GM23338 (cell line): ENCODE measurements around the gene CMSS1. TPM values are rescaled to one million over a fixed set of nuclear protein-coding genes. Genes with fewer than 3 reads are reported as not detected.

Experiments used
- ATAC-seq: fragments of 200-7000 bp; cut with Tn5 transposase; 3 replicates; pipeline ENCODE4 v1.9.1; 2020
- DNase-seq: peaks from one replicate; pipeline ENCODE4 v3.0.0-alpha.2; 2015; ENCODE audit warnings: low spot score
- H2AFZ ChIP-seq: fragments of 200-600 bp; sonication (generic); 2 replicates; pipeline ENCODE4 v1.8.0; 2016; ENCODE audit warnings: antibody characterized with exemption, mild to moderate bottlenecking, moderate library complexity
- H3F3A ChIP-seq: fragments of 200-600 bp; sonication (generic); replicated peaks from 2 replicates; pipeline ENCODE4 v1.8.0; 2017; ENCODE audit warnings: antibody characterized with exemption, mixed run types, low read depth
- H3K27ac ChIP-seq: fragments of 200-600 bp; sonication (generic); 2 replicates; pipeline ENCODE4 v1.6.1; 2016; ENCODE audit warnings: low read depth
- H3K27me3 ChIP-seq: fragments of 200-600 bp; sonication (generic); 2 replicates; pipeline ENCODE4 v1.8.0; 2016; ENCODE audit warnings: mild to moderate bottlenecking, mixed run types, moderate library complexity; ENCODE audit not compliant: insufficient read depth
- H3K36me3 ChIP-seq: fragments of 200-600 bp; sonication (generic); 2 replicates; pipeline ENCODE4 v1.8.0; 2016; ENCODE audit warnings: mild to moderate bottlenecking; ENCODE audit not compliant: insufficient read depth
- H3K4me1 ChIP-seq: fragments of 200-600 bp; sonication (generic); 2 replicates; pipeline ENCODE4 v1.8.0; 2016; ENCODE audit warnings: mild to moderate bottlenecking, moderate library complexity; ENCODE audit not compliant: insufficient read depth
- H3K4me2 ChIP-seq: fragments of 200-600 bp; sonication (generic); 2 replicates; pipeline ENCODE4 v1.7.1; 2017; ENCODE audit warnings: mixed run types
- H3K4me3 ChIP-seq: fragments of 200-600 bp; sonication (generic); 2 replicates; pipeline ENCODE4 v1.6.1; 2016; ENCODE audit warnings: mixed run types
- H3K79me2 ChIP-seq: fragments of 200-600 bp; sonication (generic); replicated peaks from 2 replicates; pipeline ENCODE4 v1.8.0; 2017; ENCODE audit warnings: mild to moderate bottlenecking; ENCODE audit not compliant: insufficient read depth
- H3K9me2 ChIP-seq: fragments of 200-600 bp; sonication (generic); 2 replicates; pipeline ENCODE4 v1.8.0; 2017; ENCODE audit not compliant: insufficient read depth
- H4K20me1 ChIP-seq: fragments of 200-600 bp; sonication (generic); replicated peaks from 2 replicates; pipeline ENCODE4 v1.8.0; 2017; ENCODE audit warnings: mild to moderate bottlenecking; ENCODE audit not compliant: insufficient read depth
- H3K27ac Mint-ChIP-seq: 2 replicates; pipeline ENCODE4 v1.8.0; 2020; ENCODE audit warnings: inconsistent platforms, mild to moderate bottlenecking, moderate library complexity, mixed read lengths
- H3K27me3 Mint-ChIP-seq: 3 replicates; pipeline ENCODE4 v1.8.0; 2022; ENCODE audit warnings: low read depth, mild to moderate bottlenecking, moderate library complexity, mixed read lengths, inconsistent platforms; ENCODE audit not compliant: insufficient read depth, poor library complexity
- H3K36me3 Mint-ChIP-seq: 3 replicates; pipeline ENCODE4 v1.8.0; 2021; ENCODE audit warnings: low read depth, mild to moderate bottlenecking, inconsistent platforms, moderate library complexity, mixed read lengths
- H3K4me1 Mint-ChIP-seq: 3 replicates; pipeline ENCODE4 v1.8.0; 2020; ENCODE audit warnings: mild to moderate bottlenecking, inconsistent platforms, mixed read lengths
- H3K4me3 Mint-ChIP-seq: 3 replicates; pipeline ENCODE4 v1.8.0; 2021; ENCODE audit warnings: moderate library complexity, mild to moderate bottlenecking, inconsistent platforms, mixed read lengths
- H3K9me3 Mint-ChIP-seq: 3 replicates; pipeline ENCODE4 v1.8.0; 2020; ENCODE audit warnings: moderate library complexity, mild to moderate bottlenecking, inconsistent platforms, mixed read lengths
- CREB1 ChIP-seq: fragments of 250-450 bp; sonication (Bioruptor Pico); IDR thresholded peaks from 2 replicates; pipeline ENCODE4 v1.5.0; 2020; ENCODE audit warnings: low read depth, mild to moderate bottlenecking, moderate library complexity
- CTCF ChIP-seq, 2 experiments: fragments of 200-600 bp in 1 of 2; sonication (generic) in 1 of 2; conservative IDR thresholded peaks; 2 replicates each; pipeline versions ENCODE4 v1.5.1 to v1.6.1; 2016 to 2017; ENCODE audit warnings: antibody characterized with exemption in 2 of 2, low read depth in 2 of 2, mild to moderate bottlenecking in 2 of 2, moderate library complexity in 1 of 2
- JUNB ChIP-seq: IDR thresholded peaks from one replicate; pipeline ENCODE4 v1.6.1; 2016; ENCODE audit warnings: antibody characterized with exemption; ENCODE audit not compliant: unreplicated experiment
- NANOG ChIP-seq: IDR thresholded peaks from 2 replicates; pipeline ENCODE4 v1.6.1; 2016; ENCODE audit warnings: antibody characterized with exemption, borderline replicate concordance
- POLR2AphosphoS5 ChIP-seq: IDR thresholded peaks from 2 replicates; pipeline ENCODE4 v1.6.1; 2016; ENCODE audit warnings: antibody characterized with exemption, low read depth
- STAT1 ChIP-seq: IDR thresholded peaks from one replicate; pipeline ENCODE4 v1.6.1; 2016; ENCODE audit warnings: antibody characterized with exemption; ENCODE audit not compliant: unreplicated experiment
- ZNF331 ChIP-seq: fragments of 250-450 bp; sonication (Bioruptor Pico); IDR thresholded peaks from 2 replicates; pipeline ENCODE4 v1.5.0; 2020; ENCODE audit warnings: low read depth, mild to moderate bottlenecking, moderate library complexity
- ZNF462 ChIP-seq: fragments of 250-450 bp; sonication (Bioruptor Pico); IDR thresholded peaks from 2 replicates; pipeline ENCODE4 v1.5.0; 2020; ENCODE audit warnings: mild to moderate bottlenecking, moderate library complexity
- polyA plus RNA-seq: library from polyadenylated mRNA; unstranded; fragments of >200 nt; fragmentation: Nextera tagmentation; extraction: Ambion mirVana; gene quantifications from 2 replicates; pipeline ENCODE4 v1.2.1, GENCODE V29; 2016
- total RNA-seq: library from RNA; depleted of rRNA; stranded (reverse); fragments of >200 nt; shearing (Covaris generic); gene quantifications from 2 replicates; pipeline ENCODE4 v1.2.3, GENCODE V29; 2014

The CMSS1 gene
- total and polyA plus RNA-seq, 2 experiments from 2014 or later, result 39.4 to 187 TPM

GRCh38 chr3:100141586-100141985 is 323.9 kb downstream of the CMSS1 start:
- Histone ChIP-seq H3K79me2 (no peaks in the 10 kb centered on the region), H2AFZ (no peak overlapping the region), H3K36me3 (0 out of 2 replicates have a peak, but pooled peaks cover 6% of the 10 kb centered on the region), H3K4me3 (no peak overlapping the region), H3F3A (no peaks in the 10 kb centered on the region), H4K20me1 (no peaks in the 10 kb centered on the region), H3K27me3 (no peaks in the 10 kb centered on the region), H3K4me2 (no peak overlapping the region), H3K27ac (no peak overlapping the region), H3K9me2 (peaks cover 4% of the 10 kb centered on the region; the same call in 1 of the 2 replicates), H3K4me1 (no peaks in the 10 kb centered on the region)
- no peak overlapping the region for H3K4me3 Mint-ChIP-seq
- peaks cover 13% of the 10 kb centered on the region; the same call in 2 of the 3 replicates for H3K36me3 Mint-ChIP-seq
- ATAC-seq, result no peak
- no peaks in the 10 kb centered on the region for H3K4me1 Mint-ChIP-seq
- TF ChIP-seq POLR2AphosphoS5, result no peak
- no peak for TF ChIP-seq NANOG
- no peak for TF ChIP-seq ZNF331 (CRISPR knock-in tag)
- no peak for TF ChIP-seq CREB1
- TF ChIP-seq ZNF462 (CRISPR knock-in tag), result no peak
- H3K27ac Mint-ChIP-seq, result no peak overlapping the region
- H3K27me3 Mint-ChIP-seq, result no peaks in the 10 kb centered on the region
- no peak for DNase-seq
- H3K9me3 Mint-ChIP-seq, result peaks cover 13% of the 10 kb centered on the region

- Mint-ChIP-seq H3K4me1 (no peaks in the 10 kb centered on the region), H3K27me3 (no peaks in the 10 kb centered on the region), H3K27ac (no peak overlapping the region), H3K4me3 (no peak overlapping the region), H3K36me3 (peaks cover 14% of the 10 kb centered on the region; the same call in 2 of the 3 replicates), H3K9me3 (peaks cover 13% of the 10 kb centered on the region)
- ATAC-seq (no peak), DNase-seq (no peak)
- Histone ChIP-seq H3K9me2 (peaks cover 4% of the 10 kb centered on the region; the same call in 1 of the 2 replicates), H3K4me2 (no peak overlapping the region), H4K20me1 (no peaks in the 10 kb centered on the region), H2AFZ (no peak overlapping the region), H3K36me3 (0 out of 2 replicates have a peak, but pooled peaks cover 6% of the 10 kb centered on the region), H3K27ac (no peak overlapping the region), H3K4me3 (no peak overlapping the region), H3F3A (no peaks in the 10 kb centered on the region), H3K79me2 (no peaks in the 10 kb centered on the region), H3K4me1 (no peaks in the 10 kb centered on the region), H3K27me3 (no peaks in the 10 kb centered on the region)
- TF ChIP-seq CTCF (conservative IDR thresholded peaks at IDR 0.05; ENCODE audit: low read depth in 2 of 2) (no peak), ZNF331 (CRISPR knock-in tag) (no peak), STAT1 (no peak), CREB1 (no peak), JUNB (no peak)
Measured at GRCh38 chr3:100144255-100144866, 326.7 kb downstream of the CMSS1 start.
